MG63 (cell line): ENCODE data around the gene DRC3. TPM values are rescaled to one million over a fixed set of nuclear protein-coding genes. Genes with fewer than 3 reads are reported as not detected.
"Not testable (repeated sequence)": the region's sequence is repeated elsewhere in the genome, so short reads cannot be mapped to it uniquely, and the experiment has no call there.

Source experiments
- DNase-seq: peaks from one replicate; pipeline ENCODE4 v3.0.0-alpha.2; 2020
- H3K27me3 ChIP-seq: fragments of 250-450 bp; sonication (Bioruptor Pico); 2 replicates; pipeline ENCODE4 v1.5.1; 2020; ENCODE audit warnings: mild to moderate bottlenecking, moderate library complexity
- H3K36me3 ChIP-seq: fragments of 250-450 bp; sonication (Bioruptor Pico); 2 replicates; pipeline ENCODE4 v1.5.1; 2020; ENCODE audit warnings: mild to moderate bottlenecking, moderate library complexity
- H3K4me3 ChIP-seq: fragments of 250-450 bp; sonication (Bioruptor Pico); 2 replicates; pipeline ENCODE4 v1.5.1; 2020; ENCODE audit warnings: mild to moderate bottlenecking, moderate library complexity
- H3K9me3 ChIP-seq: fragments of 250-450 bp; sonication (Bioruptor Pico); 2 replicates; pipeline ENCODE4 v1.5.1; 2020; ENCODE audit warnings: mild to moderate bottlenecking, moderate library complexity
- total RNA-seq: library from RNA; depleted of rRNA; stranded (reverse); fragments of >200 nt; shearing (Covaris generic); gene quantifications from 2 replicates; pipeline ENCODE4 v1.2.3, GENCODE V29; 2014; ENCODE audit warnings: low replicate concordance

Gene DRC3
- total RNA-seq, 1 experiment from 2014 or later: 1.3 TPM

GRCh38 chr17:17937958-17938357, 34.7 kb upstream of the DRC3 start:
- DNase-seq: no peak
- Histone ChIP-seq H3K4me3 (no peak overlapping the region), H3K9me3 (no peaks in the 10 kb centered on the region), H3K27me3 (no peaks in the 10 kb centered on the region), H3K36me3 (no peaks in the 10 kb centered on the region)

GRCh38 chr17:17938388-17939107, 34.1 kb upstream of the DRC3 start:
- H3K27me3 ChIP-seq: no peaks in the 10 kb centered on the region
- no peaks in the 10 kb centered on the region for H3K9me3 ChIP-seq
- H3K4me3 ChIP-seq: no peak overlapping the region
- H3K36me3 ChIP-seq: no peaks in the 10 kb centered on the region
- DNase-seq: no peak

- H3K9me3 ChIP-seq, DNase-seq, H3K4me3 ChIP-seq, H3K27me3 ChIP-seq, H3K36me3 ChIP-seq: not testable (repeated sequence)
Observed at GRCh38 chr17:17939941-17940340, 32.7 kb upstream of the DRC3 start.

GRCh38 chr17:17940441-17940911, 32.2 kb upstream of the DRC3 start:
- no peak for DNase-seq
- H3K36me3 ChIP-seq: no peaks in the 10 kb centered on the region
- no peaks in the 10 kb centered on the region for H3K27me3 ChIP-seq
- H3K4me3 ChIP-seq: no peak overlapping the region
- no peaks in the 10 kb centered on the region for H3K9me3 ChIP-seq

- no peak for DNase-seq
- Histone ChIP-seq H3K36me3 (no peaks in the 10 kb centered on the region), H3K27me3 (no peaks in the 10 kb centered on the region), H3K9me3 (no peaks in the 10 kb centered on the region), H3K4me3 (no peak overlapping the region)
Observed at GRCh38 chr17:17941015-17941414, 31.6 kb upstream of the DRC3 start.

- Histone ChIP-seq H3K9me3 (no peaks in the 10 kb centered on the region), H3K27me3 (no peaks in the 10 kb centered on the region), H3K36me3 (no peaks in the 10 kb centered on the region), H3K4me3 (no peak overlapping the region)
- DNase-seq: no peak
Observed at GRCh38 chr17:17942846-17943245, 29.8 kb upstream of the DRC3 start.

- DNase-seq: no peak
- H3K36me3 ChIP-seq: no peaks in the 10 kb centered on the region
- H3K9me3 ChIP-seq: no peaks in the 10 kb centered on the region
- no peaks in the 10 kb centered on the region for H3K27me3 ChIP-seq
- no peak overlapping the region for H3K4me3 ChIP-seq
Observed at GRCh38 chr17:17943281-17943984, 29.2 kb upstream of the DRC3 start.

- H3K27me3 ChIP-seq: no peaks in the 10 kb centered on the region
- H3K9me3 ChIP-seq: no peaks in the 10 kb centered on the region
- no peak for DNase-seq
- H3K36me3 ChIP-seq: no peaks in the 10 kb centered on the region
- H3K4me3 ChIP-seq: no peak overlapping the region
Observed at GRCh38 chr17:17944242-17944641, 28.4 kb upstream of the DRC3 start.

- no peak for DNase-seq
- no peaks in the 10 kb centered on the region for H3K9me3 ChIP-seq
- H3K36me3 ChIP-seq: no peaks in the 10 kb centered on the region
- H3K27me3 ChIP-seq: no peaks in the 10 kb centered on the region
- no peak overlapping the region for H3K4me3 ChIP-seq
Observed at GRCh38 chr17:17944743-17945142, 27.9 kb upstream of the DRC3 start.

GRCh38 chr17:17946093-17946492, 26.6 kb upstream of the DRC3 start:
- no peak overlapping the region for H3K4me3 ChIP-seq
- H3K27me3 ChIP-seq: no peaks in the 10 kb centered on the region
- H3K9me3 ChIP-seq: no peaks in the 10 kb centered on the region
- no peaks in the 10 kb centered on the region for H3K36me3 ChIP-seq
- no peak for DNase-seq

GRCh38 chr17:17947309-17947708, 25.4 kb upstream of the DRC3 start:
- Histone ChIP-seq H3K9me3 (no peaks in the 10 kb centered on the region), H3K27me3 (no peaks in the 10 kb centered on the region), H3K36me3 (no peaks in the 10 kb centered on the region), H3K4me3 (no peak overlapping the region)
- no peak for DNase-seq

GRCh38 chr17:17947966-17948365, 24.7 kb upstream of the DRC3 start:
- H3K27me3 ChIP-seq: no peaks in the 10 kb centered on the region
- no peak overlapping the region for H3K4me3 ChIP-seq
- no peaks in the 10 kb centered on the region for H3K36me3 ChIP-seq
- no peak for DNase-seq
- no peaks in the 10 kb centered on the region for H3K9me3 ChIP-seq

- H3K36me3 ChIP-seq: peaks cover under 1% of the 10 kb centered on the region; the same call in 1 of the 2 replicates
- no peaks in the 10 kb centered on the region for H3K9me3 ChIP-seq
- no peak for DNase-seq
- no peaks in the 10 kb centered on the region for H3K27me3 ChIP-seq
- H3K4me3 ChIP-seq: no peak overlapping the region
Observed at GRCh38 chr17:17950347-17950746, 22.3 kb upstream of the DRC3 start.

GRCh38 chr17:17950806-17951205, 21.9 kb upstream of the DRC3 start:
- no peak for DNase-seq
- H3K9me3 ChIP-seq: no peaks in the 10 kb centered on the region
- H3K27me3 ChIP-seq: no peaks in the 10 kb centered on the region
- H3K36me3 ChIP-seq: peaks cover 5% of the 10 kb centered on the region; the same call in 1 of the 2 replicates
- H3K4me3 ChIP-seq: no peak overlapping the region

- Histone ChIP-seq H3K27me3 (no peaks in the 10 kb centered on the region), H3K36me3 (peaks cover 5% of the 10 kb centered on the region; the same call in 1 of the 2 replicates), H3K4me3 (no peak overlapping the region), H3K9me3 (no peaks in the 10 kb centered on the region)
- no peak for DNase-seq
Observed at GRCh38 chr17:17951524-17951923, 21.1 kb upstream of the DRC3 start.

- Histone ChIP-seq H3K4me3 (no peak overlapping the region), H3K27me3 (no peaks in the 10 kb centered on the region), H3K9me3 (no peaks in the 10 kb centered on the region), H3K36me3 (peaks cover 5% of the 10 kb centered on the region; the same call in 1 of the 2 replicates)
- no peak for DNase-seq
Observed at GRCh38 chr17:17952691-17953090, 20.0 kb upstream of the DRC3 start.

- peaks cover 5% of the 10 kb centered on the region; the same call in 1 of the 2 replicates for H3K36me3 ChIP-seq
- DNase-seq: no peak
- H3K4me3 ChIP-seq: no peak overlapping the region
- H3K27me3 ChIP-seq: no peaks in the 10 kb centered on the region
- no peaks in the 10 kb centered on the region for H3K9me3 ChIP-seq
Observed at GRCh38 chr17:17954079-17954478, 18.6 kb upstream of the DRC3 start.
